H1 (cell line): ENCODE results near the gene SGK1. TPM values are rescaled to one million over a fixed set of nuclear protein-coding genes. Genes with fewer than 3 reads are reported as not detected.

Source experiments
- CTCF ChIA-PET: fragments of 300-600 bp; sonication (Branson Sonifier 250); formaldehyde crosslinking; loops from one replicate; lab custom pipeline; 2021; ENCODE audit not compliant: partially characterized antibody; lab: Charles Lee
- POLR2A ChIA-PET: fragments of 300-600 bp; sonication (Branson Sonifier 250); formaldehyde crosslinking; loops from one replicate; lab custom pipeline; 2021; ENCODE audit warnings: inconsistent platforms; ENCODE audit not compliant: partially characterized antibody; lab: Charles Lee
- DNase-seq, 2 experiments: peaks; one replicate each; pipeline versions ENCODE4 v3.0.0 to v3.0.0-alpha.2; 2010 to 2022; ENCODE audit warnings: low spot score in 2 of 2, low read depth in 1 of 2, mixed read lengths in 1 of 2
- FAIRE-seq: peaks from 2 replicates; lab custom pipeline; 2011; peaks lifted over from hg19 to GRCh38; lab: Jason Lieb, UNC
- H2AFZ ChIP-seq: 2 replicates; pipeline ENCODE4 v1.8.1; 2012; ENCODE audit warnings: low read length, inconsistent platforms
- H2AK5ac ChIP-seq: 2 replicates; pipeline ENCODE4 v1.6.1; 2013; ENCODE audit warnings: low read depth, low read length
- H2BK120ac ChIP-seq: replicated peaks from 2 replicates; pipeline ENCODE3; 2013; ENCODE audit warnings: low read depth, low read length, inconsistent platforms
- H2BK12ac ChIP-seq: 2 replicates; pipeline ENCODE4 v1.6.1; 2013; ENCODE audit warnings: low read depth, low read length
- H2BK15ac ChIP-seq: 2 replicates; pipeline ENCODE4 v1.6.1; 2013; ENCODE audit warnings: low read length
- H2BK20ac ChIP-seq: 2 replicates; pipeline ENCODE4 v1.6.1; 2013; ENCODE audit warnings: low read length
- H2BK5ac ChIP-seq: 2 replicates; pipeline ENCODE4 v1.6.1; 2013; ENCODE audit warnings: low read depth, low read length
- H3K14ac ChIP-seq: 2 replicates; pipeline ENCODE4 v1.6.1; 2013; ENCODE audit warnings: inconsistent platforms; ENCODE audit not compliant: insufficient read length
- H3K18ac ChIP-seq: 2 replicates; pipeline ENCODE4 v1.6.1; 2013; ENCODE audit warnings: low read length; ENCODE audit errors: extremely low read depth
- H3K23ac ChIP-seq: 2 replicates; pipeline ENCODE4 v1.6.1; 2013; ENCODE audit warnings: inconsistent platforms; ENCODE audit not compliant: insufficient read length
- H3K23me2 ChIP-seq: 2 replicates; pipeline ENCODE4 v1.6.1; 2013; ENCODE audit warnings: low read depth, low read length
- H3K27ac ChIP-seq: 2 replicates; pipeline ENCODE4 v1.6.1; 2011; ENCODE audit warnings: low read depth, low read length, inconsistent platforms
- H3K27me3 ChIP-seq, 4 experiments: replicated peaks in 1 of 4; 1 replicate in 1 of 4; 2 replicates in 3 of 4; pipeline versions ENCODE4 v1.6.1 to v1.8.1; 2011 to 2013; ENCODE audit warnings: low read length in 3 of 4, mild to moderate bottlenecking in 3 of 4, inconsistent platforms in 2 of 4, mixed read lengths in 2 of 4, moderate library complexity in 1 of 4; ENCODE audit not compliant: control insufficient read depth in 3 of 4, insufficient read depth in 3 of 4; ENCODE audit errors: extremely low read depth in 1 of 4
- H3K36me3 ChIP-seq, 4 experiments: 2 replicates each; pipeline versions ENCODE4 v1.6.1 to v1.8.1; 2011 to 2013; ENCODE audit warnings: mild to moderate bottlenecking in 4 of 4, low read length in 3 of 4, moderate library complexity in 2 of 4, control low read depth in 1 of 4, inconsistent platforms in 1 of 4; ENCODE audit not compliant: insufficient read depth in 4 of 4, control insufficient read depth in 2 of 4
- H3K4ac ChIP-seq: replicated peaks from 2 replicates; pipeline ENCODE3; 2013; ENCODE audit warnings: low read length, low read depth, mixed read lengths, inconsistent platforms; ENCODE audit not compliant: insufficient read length
- H3K4me1 ChIP-seq, 4 experiments: replicated peaks in 1 of 4; 1 replicate in 1 of 4; 2 replicates in 3 of 4; pipeline versions ENCODE4 v1.6.1 to v1.8.1; 2011 to 2013; ENCODE audit warnings: low read length in 3 of 4, inconsistent platforms in 2 of 4, mixed read lengths in 1 of 4; ENCODE audit not compliant: insufficient read depth in 4 of 4, control insufficient read depth in 3 of 4
- H3K4me2 ChIP-seq, 2 experiments: 2 replicates each; pipeline versions ENCODE4 v1.6.1 to v1.8.1; 2011 to 2013; ENCODE audit warnings: low read depth in 2 of 2, low read length in 2 of 2, control low read depth in 1 of 2, inconsistent platforms in 1 of 2, mild to moderate bottlenecking in 1 of 2; ENCODE audit not compliant: insufficient read depth in 1 of 2
- H3K4me3 ChIP-seq, 4 experiments: fragments of 200-600, 300-600 bp in 1 of 4; sonication (generic), shearing (Covaris generic), sonication (Bioruptor Twin) in 1 of 4; 2 replicates each; pipeline versions ENCODE4 v1.5.1 to v1.8.1; 2011 to 2016; ENCODE audit warnings: low read length in 4 of 4, low read depth in 3 of 4, control low read depth in 2 of 4, inconsistent platforms in 2 of 4, mild to moderate bottlenecking in 2 of 4, mixed read lengths in 1 of 4, moderate library complexity in 1 of 4; ENCODE audit not compliant: insufficient read depth in 2 of 4; ENCODE audit errors: extremely low read depth in 1 of 4
- H3K56ac ChIP-seq: replicated peaks from 2 replicates; pipeline ENCODE3; 2013; ENCODE audit warnings: low read depth, mild to moderate bottlenecking, mixed read lengths, low read length, inconsistent platforms; ENCODE audit not compliant: insufficient read length
- H3K79me1 ChIP-seq: 2 replicates; pipeline ENCODE4 v1.6.1; 2013; ENCODE audit warnings: low read depth, low read length, control low read depth
- H3K79me2 ChIP-seq, 2 experiments: 2 replicates each; pipeline versions ENCODE4 v1.6.1 to v1.8.1; 2012 to 2013; ENCODE audit warnings: low read length in 2 of 2, mild to moderate bottlenecking in 2 of 2, inconsistent platforms in 1 of 2; ENCODE audit not compliant: insufficient read depth in 2 of 2, control insufficient read depth in 1 of 2
- H3K9ac ChIP-seq, 4 experiments: replicated peaks in 1 of 4; 1 replicate in 1 of 4; 2 replicates in 3 of 4; pipeline versions ENCODE4 v1.6.1 to v1.8.1; 2011 to 2013; ENCODE audit warnings: low read depth in 3 of 4, low read length in 3 of 4, control low read depth in 2 of 4, mild to moderate bottlenecking in 2 of 4, moderate library complexity in 2 of 4, inconsistent platforms in 1 of 4; ENCODE audit errors: extremely low read depth in 1 of 4
- H3K9me3 ChIP-seq, 2 experiments: 2 replicates each; pipeline versions ENCODE4 v1.6.1 to v1.8.1; 2012 to 2013; ENCODE audit warnings: mild to moderate bottlenecking in 2 of 2, moderate library complexity in 2 of 2, control low read depth in 1 of 2, inconsistent platforms in 1 of 2, low read depth in 1 of 2, low read length in 1 of 2, mixed read lengths in 1 of 2; ENCODE audit not compliant: insufficient read depth in 2 of 2
- H4K20me1 ChIP-seq, 2 experiments: replicated peaks in 1 of 2; 2 replicates each; pipeline versions ENCODE3 to v1.8.1; 2011 to 2013; ENCODE audit warnings: inconsistent platforms in 2 of 2, low read length in 2 of 2, mild to moderate bottlenecking in 1 of 2; ENCODE audit not compliant: insufficient read depth in 2 of 2, control insufficient read depth in 1 of 2
- H4K5ac ChIP-seq: 2 replicates; pipeline ENCODE4 v1.6.1; 2013; ENCODE audit warnings: low read length, low read depth, mixed read lengths, inconsistent platforms; ENCODE audit not compliant: insufficient read length
- H4K8ac ChIP-seq: 2 replicates; pipeline ENCODE4 v1.8.0; 2013; ENCODE audit warnings: mild to moderate bottlenecking, moderate library complexity, low read length, inconsistent platforms; ENCODE audit not compliant: insufficient read depth; ENCODE audit errors: extremely low read depth
- H4K91ac ChIP-seq: replicated peaks from 2 replicates; pipeline ENCODE3; 2013; ENCODE audit warnings: low read length, mixed read lengths, inconsistent platforms; ENCODE audit not compliant: insufficient read length
- CREB1 ChIP-seq: IDR thresholded peaks from 2 replicates; pipeline ENCODE4 v1.6.1; 2012; ENCODE audit warnings: inconsistent platforms
- EZH2 ChIP-seq: fragments of 200-600 bp; sonication (generic); IDR thresholded peaks from 2 replicates; pipeline ENCODE4 v1.7.1; 2012; ENCODE audit warnings: low read depth, mild to moderate bottlenecking, moderate library complexity, low read length, inconsistent platforms; ENCODE audit not compliant: severe bottlenecking
- HDAC2 ChIP-seq, 2 experiments: fragments of 300-600 bp in 1 of 2; sonication (generic) in 1 of 2; IDR thresholded peaks; 2 replicates each; pipeline ENCODE4 v1.6.1; 2011 to 2012; ENCODE audit warnings: low read depth in 2 of 2, low read length in 2 of 2, mild to moderate bottlenecking in 2 of 2, moderate library complexity in 2 of 2, borderline replicate concordance in 1 of 2, inconsistent platforms in 1 of 2
- HDAC6 ChIP-seq: IDR thresholded peaks from one replicate; pipeline ENCODE4 v1.7.1; 2012; ENCODE audit warnings: low read depth, mild to moderate bottlenecking, inconsistent platforms, low read length, moderate library complexity
- KDM4A ChIP-seq: IDR thresholded peaks from one replicate; pipeline ENCODE4 v1.7.1; 2012; ENCODE audit warnings: low read depth, mild to moderate bottlenecking, moderate library complexity, low read length, inconsistent platforms; ENCODE audit not compliant: severe bottlenecking
- MAFK ChIP-seq: IDR thresholded peaks from 2 replicates; pipeline ENCODE4 v1.6.1; 2012; ENCODE audit warnings: low read depth, mild to moderate bottlenecking, improper control_type of control experiment, low read length
- POU5F1 ChIP-seq: IDR thresholded peaks from 2 replicates; pipeline ENCODE4 v1.6.1; 2011; ENCODE audit warnings: low read depth, mild to moderate bottlenecking, low read length, moderate library complexity
- RBBP5 ChIP-seq: IDR thresholded peaks from 2 replicates; pipeline ENCODE4 v1.7.1; 2012; ENCODE audit warnings: low read depth, mild to moderate bottlenecking, inconsistent platforms, low read length, moderate library complexity, borderline replicate concordance
- RNF2 ChIP-seq: fragments of 200-900, 300-1000 bp; sonication (generic); IDR thresholded peaks from 2 replicates; pipeline ENCODE4 v1.7.1; 2016; ENCODE audit warnings: borderline replicate concordance, low read depth, mild to moderate bottlenecking, antibody characterized with exemption, low read length; ENCODE audit not compliant: poor library complexity, severe bottlenecking; ENCODE audit errors: missing control alignments
- SUZ12 ChIP-seq: fragments of 200-600 bp; sonication (generic); IDR thresholded peaks from 2 replicates; pipeline ENCODE4 v1.6.1; 2012; ENCODE audit warnings: mild to moderate bottlenecking, inconsistent platforms, low read length, moderate library complexity, mixed read lengths
- TBP ChIP-seq: IDR thresholded peaks from 2 replicates; pipeline ENCODE4 v1.6.1; 2011; ENCODE audit warnings: low read depth, low read length, improper control_type of control experiment
- ZNF274 ChIP-seq: IDR thresholded peaks from 2 replicates; pipeline ENCODE4 v1.7.0; 2012; ENCODE audit warnings: low read length, borderline replicate concordance; ENCODE audit errors: extremely low read depth
- WGBS, 2 experiments: shearing (Covaris generic) in 1 of 2; methylation state at CpG; one replicate each; pipeline versions ENCODE4 v1.1.6 to v1.1.7; 2013 to 2015; ENCODE audit warnings: low lambda C conversion rate in 2 of 2, mixed read lengths in 2 of 2, inconsistent platforms in 1 of 2, low coverage in 1 of 2, missing lambda C conversion rate in 1 of 2; ENCODE audit not compliant: insufficient replicate concordance in 2 of 2, insufficient coverage in 1 of 2, insufficient read length in 1 of 2; ENCODE audit errors: extremely low coverage in 1 of 2, missing lambda C conversion rate in 1 of 2; 5-methylcytosine and 5-hydroxymethylcytosine counted together
- polyA plus RNA-seq, 7 experiments: library from polyadenylated mRNA; depleted of rRNA in 3 of 7; stranded (reverse) in 5 of 7; unstranded in 2 of 7; fragments of >200 nt in 5 of 7; fragments of 200-250 nt in 2 of 7; gene quantifications; 1 replicate in 5 of 7; 2 replicates in 1 of 7; 4 replicates in 1 of 7; pipeline versions ENCODE4 v1.2.1 to v1.2.3, GENCODE V29; 2011 to 2013; ENCODE audit warnings: missing spikeins in 2 of 7, mixed read lengths in 2 of 7
- total RNA-seq: library from RNA; stranded (reverse); fragmentation: NEBNext Ultra II Directional; extraction: Animal tissue kit (Norgen Biotek cat#: 25700); gene quantifications from 2 replicates; pipeline ENCODE4 v1.2.1, GENCODE V29; 2021

SGK1 gene
- total and polyA plus RNA-seq, 2 of the 8 experiments (the other 6 are each of a cell fraction or from before 2014, with no cell fraction given): 14.5 to 18.4 TPM

DNA sequence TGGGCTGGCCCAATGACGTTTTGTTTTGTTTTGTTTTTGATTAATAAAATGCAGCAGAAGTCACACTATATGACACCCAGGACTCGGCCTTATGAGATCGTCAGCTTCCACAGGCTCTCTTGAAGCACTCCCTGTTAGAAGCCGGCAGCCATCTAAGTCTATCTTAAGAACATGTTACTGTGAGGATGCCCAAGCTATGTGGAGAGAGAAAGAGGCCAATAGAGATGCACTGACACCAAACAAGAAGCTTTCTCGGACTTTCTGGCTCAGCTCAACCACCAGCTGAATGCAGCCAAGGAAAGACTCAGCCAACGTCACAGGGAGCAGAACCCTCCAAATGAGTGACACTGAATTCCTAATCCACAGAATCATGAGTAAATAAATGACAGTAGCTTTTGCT, 14.0 kb downstream of the SGK1 start:
- no peak overlapping the region for H2BK5ac ChIP-seq
- ChIA-PET POLR2A (no interaction called here), CTCF (no interaction called here)
- no peak overlapping the region for H3K18ac ChIP-seq
- H2AFZ ChIP-seq: no peak overlapping the region
- no peaks in the 10 kb centered on the region for H3K36me3 ChIP-seq
- no peaks in the 10 kb centered on the region; the same call in 1 of the 2 replicates for H3K23me2 ChIP-seq
- no peak for FAIRE-seq
- no peaks in the 10 kb centered on the region for H3K9me3 ChIP-seq
- H3K27ac ChIP-seq: no peak overlapping the region
- H3K14ac ChIP-seq: no peak overlapping the region
- no peak overlapping the region for H2BK20ac ChIP-seq
- no peak overlapping the region for H4K5ac ChIP-seq
- H3K79me1 ChIP-seq: no peaks in the 10 kb centered on the region
- H2AK5ac ChIP-seq: no peak overlapping the region
- H4K8ac ChIP-seq: no peak overlapping the region
- peaks cover 0 to 1% (median 0%) of the 10 kb centered on the region in 4 experiments; a peak in 1 of 7 replicates for H3K4me1 ChIP-seq
- H2BK120ac ChIP-seq: no peak overlapping the region
- H3K4me2 ChIP-seq: no peak overlapping the region
- TF ChIP-seq EZH2 (no peak), ZNF274 (no peak), TBP (no peak), HDAC2 (IDR thresholded peaks at IDR 0.05; ENCODE audit: borderline replicate concordance in 1 of 2, low read depth in 2 of 2, low read length in 2 of 2) (no peak), SUZ12 (no peak), MAFK (no peak), HDAC6 (no peak), KDM4A (no peak), POU5F1 (no peak), RBBP5 (no peak), RNF2 (no peak), CREB1 (no peak)
- TF ChIP-seq, all 59 proteins: peak for 0
- Histone ChIP-seq H2BK12ac (no peak overlapping the region), H3K56ac (no peak overlapping the region), H3K79me2 (no peaks in the 10 kb centered on the region), H3K23ac (no peak overlapping the region), H2BK15ac (no peak overlapping the region), H3K27me3 (no peaks in the 10 kb centered on the region), H3K4ac (no peak overlapping the region), H3K4me3 (no peak overlapping the region), H3K9ac (no peak overlapping the region), H4K91ac (no peak overlapping the region), H4K20me1 (no peaks in the 10 kb centered on the region)
- 89% methylated on average over 6 of the region's 6 CpGs; no CpG with 5 or more reads in 1 of the 2 experiments for WGBS, 2 experiments
- DNase-seq: no peak
